GM21515 (cell line): Measurements from ENCODE around the gene SLC25A2.
"Not testable (repeated sequence)": the region's sequence is repeated elsewhere in the genome, so short reads cannot be mapped to it uniquely, and the experiment has no call there.

Source experiments
- ATAC-seq: cut with Tn5 transposase; IDR thresholded peaks from one replicate; pipeline ENCODE4 v1.9.1; 2021; ENCODE audit not compliant: unreplicated experiment

The SLC25A2 gene

DNA sequence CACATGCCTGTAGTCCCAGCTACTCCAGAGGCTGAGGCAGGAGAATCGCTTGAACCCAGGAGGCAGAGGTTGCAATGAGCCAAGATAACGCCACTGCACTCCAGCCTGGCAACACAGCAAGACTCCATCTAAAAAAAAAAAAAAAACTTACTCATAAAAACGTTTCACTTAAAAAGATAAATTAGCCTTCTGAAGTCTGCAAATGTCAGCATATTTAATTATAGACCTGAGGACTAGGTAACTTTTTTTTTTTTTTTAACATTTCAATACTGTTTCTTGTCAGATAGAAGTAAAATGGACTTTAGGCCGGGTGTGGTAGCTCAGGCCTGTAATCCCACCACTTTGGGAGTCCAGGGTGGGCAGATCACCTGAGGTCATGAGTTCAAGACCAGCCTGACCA, 13.1 kb upstream of the SLC25A2 start:
- ATAC-seq = not testable (repeated sequence)

DNA sequence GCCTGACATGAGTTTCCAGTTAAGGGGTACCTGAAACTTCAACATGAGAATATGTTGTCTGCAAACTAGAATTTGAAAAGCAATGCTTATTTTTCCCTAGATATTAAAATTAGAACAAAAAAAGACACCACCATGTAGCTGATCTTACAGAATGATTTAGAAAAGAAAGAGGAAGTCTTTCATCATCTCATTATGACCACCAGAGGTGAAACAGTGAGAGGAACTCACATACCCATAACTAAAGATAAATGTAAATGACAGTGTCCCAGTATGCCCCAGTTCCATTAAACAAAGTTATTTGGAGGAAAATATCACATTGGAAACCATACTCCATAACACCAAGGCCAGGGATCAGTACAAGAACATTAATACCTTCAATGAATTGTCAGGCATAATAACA, 9.9 kb upstream of the SLC25A2 start:
- ATAC-seq = no peak

DNA sequence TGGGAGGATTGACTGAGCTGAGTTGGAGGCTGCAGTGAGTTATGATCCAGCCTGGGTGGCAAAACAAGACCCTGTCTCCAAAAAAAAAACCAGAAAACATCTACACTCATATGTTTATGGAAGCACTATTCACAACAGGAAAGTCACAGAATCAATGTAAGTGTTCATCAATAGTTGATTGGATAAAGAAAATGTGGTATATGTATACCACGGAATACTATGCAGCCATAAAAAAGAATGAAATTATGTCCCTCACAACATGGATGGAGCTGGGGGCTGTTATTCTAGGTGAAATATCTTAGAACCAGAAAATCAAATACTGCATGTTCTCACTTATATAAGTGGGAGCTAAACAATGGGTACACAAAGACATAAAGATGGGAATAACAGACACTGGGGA, 2.8 kb upstream of the SLC25A2 start:
- no peak for ATAC-seq

DNA sequence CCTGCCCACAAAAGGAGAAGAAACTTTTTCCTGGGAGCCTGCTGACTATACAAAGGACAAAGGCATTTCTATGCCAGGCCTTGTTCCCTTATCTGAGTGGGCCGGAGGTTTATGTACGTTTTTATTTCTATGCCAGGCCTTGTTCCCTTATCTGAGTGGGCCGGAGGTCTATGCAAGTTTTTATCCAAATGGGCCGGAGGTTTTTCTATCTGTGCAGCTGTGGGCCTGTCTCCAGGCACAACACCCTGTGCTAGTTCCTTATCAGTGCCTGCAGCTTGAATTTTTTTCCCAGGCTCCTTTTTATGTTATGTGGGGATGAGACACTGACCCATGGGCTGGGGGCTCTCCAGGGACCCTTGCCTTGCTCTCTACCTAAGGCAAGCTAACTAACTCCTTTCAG, 5.5 kb downstream of the SLC25A2 start:
- ATAC-seq = no peak

DNA sequence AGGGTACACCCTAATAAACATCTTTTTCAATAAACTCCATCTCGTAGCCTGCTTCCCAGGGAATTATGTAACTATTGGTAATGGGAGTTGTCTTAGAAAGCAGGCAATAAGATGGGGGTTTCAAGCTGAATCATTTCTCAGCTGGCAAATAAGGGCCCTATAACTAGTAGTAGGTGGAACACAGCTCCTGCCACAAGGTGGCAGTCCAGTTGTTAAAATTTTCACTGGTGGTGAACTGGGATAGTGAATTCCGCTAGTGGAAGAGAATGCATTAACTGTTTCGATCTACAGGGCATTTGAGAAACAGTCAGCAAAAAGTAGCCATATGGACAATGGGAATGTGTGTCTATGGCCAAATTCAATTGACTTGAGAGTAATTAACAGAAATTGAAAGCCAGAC, 30.9 kb downstream of the SLC25A2 start:
- ATAC-seq = no peak

DNA sequence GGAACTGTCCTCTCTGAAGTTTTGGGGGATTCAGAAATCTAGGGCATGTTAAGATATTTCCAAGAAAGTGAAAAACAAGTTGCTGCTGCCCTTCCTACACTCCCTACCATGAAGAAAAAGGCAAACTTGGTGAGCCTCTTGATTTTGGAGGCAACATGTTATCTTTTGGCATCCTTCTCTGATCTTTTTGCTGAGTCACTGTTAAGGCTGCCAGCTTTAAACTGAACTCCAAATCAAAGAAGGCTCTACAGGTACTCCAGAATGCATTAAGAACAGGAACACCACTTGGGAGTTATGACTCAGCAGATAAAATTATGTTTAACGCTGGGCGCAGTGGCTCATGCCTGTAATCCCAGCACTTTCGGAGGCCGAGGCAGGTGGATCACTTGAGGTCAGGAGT, 34.7 kb downstream of the SLC25A2 start:
- no peak for ATAC-seq

DNA sequence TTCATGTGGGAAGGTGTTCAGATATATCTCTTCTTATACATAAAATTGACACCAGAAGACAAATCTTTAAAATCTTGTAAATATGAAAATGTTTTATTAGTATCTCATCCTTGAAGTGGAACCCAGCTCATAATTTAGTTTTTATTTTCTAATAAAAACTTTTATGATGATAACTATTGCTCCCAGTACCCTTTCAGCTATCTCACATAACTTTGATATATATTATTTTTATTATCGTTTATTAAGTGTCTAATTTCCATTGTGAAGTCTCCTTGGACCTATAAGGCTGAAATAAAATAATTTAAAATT, 42.7 kb downstream of the SLC25A2 start:
- ATAC-seq = no peak

DNA sequence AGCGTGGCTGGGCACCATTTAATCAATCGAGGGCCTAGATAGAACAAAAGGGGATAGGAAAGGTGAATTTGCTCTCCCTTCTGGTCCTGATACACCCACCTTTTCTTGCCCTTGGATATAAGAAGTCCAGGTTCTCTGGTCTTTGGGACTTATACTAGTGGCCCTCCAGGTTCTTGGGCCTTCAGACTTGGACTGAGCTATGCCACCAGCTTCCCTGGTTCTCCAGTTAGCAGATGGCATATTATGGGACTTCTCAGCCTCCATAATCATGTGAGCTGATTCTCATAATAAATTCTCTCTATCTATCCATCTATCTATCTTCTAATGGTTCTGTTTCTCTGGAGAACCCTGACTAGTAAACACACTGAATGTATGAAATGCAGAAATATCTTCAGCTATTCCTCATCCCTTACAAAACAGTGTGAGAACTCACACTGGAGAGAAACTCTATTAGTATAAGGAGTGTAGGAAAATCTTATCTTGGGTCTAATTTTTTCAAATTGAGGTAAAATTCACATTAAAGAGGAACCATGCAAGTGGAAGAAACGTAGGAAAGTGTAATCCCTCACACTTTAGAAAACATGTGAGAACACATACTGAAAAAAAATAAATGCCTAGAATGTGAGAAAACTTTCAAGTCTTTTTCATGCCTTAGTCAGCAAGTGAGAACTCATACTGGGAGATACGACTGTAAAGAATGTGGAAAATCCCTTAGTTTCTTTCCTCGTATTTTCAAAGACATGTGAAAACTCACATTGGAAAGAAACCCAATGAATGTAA, 43.2 kb downstream of the SLC25A2 start:
- ATAC-seq = no peak

DNA sequence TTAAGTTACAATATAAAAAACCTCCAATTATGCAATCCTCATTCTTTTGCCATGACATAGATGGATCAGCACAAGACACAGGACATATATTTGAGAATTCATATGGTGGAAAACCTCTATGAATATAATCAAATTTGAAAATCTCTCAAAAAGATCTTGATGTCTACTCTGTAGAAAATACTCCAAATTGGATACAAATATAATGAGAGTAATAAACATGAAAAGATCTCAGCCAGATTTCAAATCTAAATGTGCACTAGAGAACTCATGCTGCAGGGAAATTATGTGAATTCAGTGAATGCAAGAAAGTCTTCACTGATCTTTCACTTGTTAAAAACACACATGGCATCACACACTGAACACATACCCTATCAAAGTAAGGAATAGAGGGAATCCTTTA, 44.9 kb downstream of the SLC25A2 start:
- ATAC-seq = no peak

DNA sequence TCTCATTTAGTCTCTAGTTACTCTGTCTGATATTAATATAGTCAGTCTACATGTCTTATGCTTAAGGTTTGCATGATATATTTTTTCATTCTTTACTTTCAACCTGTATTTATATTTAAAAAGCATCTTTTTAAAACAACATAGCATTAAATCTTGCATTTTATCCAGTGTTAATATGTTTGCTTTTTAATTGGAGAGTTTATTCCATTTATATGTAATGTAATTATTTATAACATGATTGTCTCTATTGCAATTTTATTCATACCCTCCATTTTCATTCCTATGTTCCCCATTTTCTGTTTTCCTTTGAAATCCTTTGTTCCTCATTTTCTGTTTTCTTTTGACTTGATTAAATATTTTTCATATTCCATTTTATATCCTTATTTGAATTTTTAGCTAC, 45.4 kb downstream of the SLC25A2 start:
- ATAC-seq = no peak
